Measurements from ENCODE around the gene ADD1. TPM values are rescaled to one million over a fixed set of nuclear protein-coding genes. Genes with fewer than 3 reads are reported as not detected.
A peak's percentile ranks its signal among the peaks of the same experiment; 100 is the strongest.

Gene ADD1
- total and polyA plus RNA-seq, 2 of the 13 experiments (the other 11 are each of a cell fraction or from before 2014, with no cell fraction given), result 73.9 to 122 TPM

- peak; percentile 39; the same call in 1 of the 2 replicates for TF ChIP-seq ARID5B (CRISPR knock-in tag; IDR thresholded peaks at IDR 0.05)
- no peak for TF ChIP-seq PAWR (CRISPR knock-in tag; IDR thresholded peaks at IDR 0.05; ENCODE audit: borderline replicate concordance)
- TF ChIP-seq ZNF264 (CRISPR knock-in tag; IDR thresholded peaks at IDR 0.05), result no peak
- TF ChIP-seq, protein P1, sequence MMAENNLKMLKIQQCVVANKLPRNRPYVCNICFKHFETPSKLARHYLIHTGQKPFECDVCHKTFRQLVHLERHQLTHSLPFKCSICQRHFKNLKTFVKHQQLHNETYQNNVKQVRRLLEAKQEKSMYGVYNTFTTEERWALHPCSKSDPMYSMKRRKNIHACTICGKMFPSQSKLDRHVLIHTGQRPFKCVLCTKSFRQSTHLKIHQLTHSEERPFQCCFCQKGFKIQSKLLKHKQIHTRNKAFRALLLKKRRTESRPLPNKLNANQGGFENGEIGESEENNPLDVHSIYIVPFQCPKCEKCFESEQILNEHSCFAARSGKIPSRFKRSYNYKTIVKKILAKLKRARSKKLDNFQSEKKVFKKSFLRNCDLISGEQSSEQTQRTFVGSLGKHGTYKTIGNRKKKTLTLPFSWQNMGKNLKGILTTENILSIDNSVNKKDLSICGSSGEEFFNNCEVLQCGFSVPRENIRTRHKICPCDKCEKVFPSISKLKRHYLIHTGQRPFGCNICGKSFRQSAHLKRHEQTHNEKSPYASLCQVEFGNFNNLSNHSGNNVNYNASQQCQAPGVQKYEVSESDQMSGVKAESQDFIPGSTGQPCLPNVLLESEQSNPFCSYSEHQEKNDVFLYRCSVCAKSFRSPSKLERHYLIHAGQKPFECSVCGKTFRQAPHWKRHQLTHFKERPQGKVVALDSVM (CRISPR knock-in tag; IDR thresholded peaks at IDR 0.05), result peak; percentile 51; the same call in 1 of the 2 replicates
- TF ChIP-seq RAD21 (CRISPR knock-in tag; IDR thresholded peaks at IDR 0.05), result peak; percentile 49
- TF ChIP-seq NR3C1 (CRISPR knock-in tag; IDR thresholded peaks at IDR 0.05), result no peak
- peak; percentile 95 for TF ChIP-seq ZNF883 (CRISPR knock-in tag; IDR thresholded peaks at IDR 0.05; ENCODE audit: not compliant biosample characterization)
- TF ChIP-seq HNF1A (IDR thresholded peaks at IDR 0.05; ENCODE audit: low read depth), result no peak
- peak; percentile 10; the same call in 1 of the 2 replicates for TF ChIP-seq HNF1A (CRISPR knock-in tag; IDR thresholded peaks at IDR 0.05; ENCODE audit: borderline replicate concordance)
- no peak for TF ChIP-seq JDP2 (CRISPR knock-in tag; IDR thresholded peaks at IDR 0.05; ENCODE audit: borderline replicate concordance)
- TF ChIP-seq ZNF24 (IDR thresholded peaks at IDR 0.05), result no peak
- peak; percentile 61; the same call in 1 of the 2 replicates for TF ChIP-seq KAT7 (CRISPR knock-in tag; IDR thresholded peaks at IDR 0.05; ENCODE audit: borderline replicate concordance)
- TF ChIP-seq, protein P2, sequence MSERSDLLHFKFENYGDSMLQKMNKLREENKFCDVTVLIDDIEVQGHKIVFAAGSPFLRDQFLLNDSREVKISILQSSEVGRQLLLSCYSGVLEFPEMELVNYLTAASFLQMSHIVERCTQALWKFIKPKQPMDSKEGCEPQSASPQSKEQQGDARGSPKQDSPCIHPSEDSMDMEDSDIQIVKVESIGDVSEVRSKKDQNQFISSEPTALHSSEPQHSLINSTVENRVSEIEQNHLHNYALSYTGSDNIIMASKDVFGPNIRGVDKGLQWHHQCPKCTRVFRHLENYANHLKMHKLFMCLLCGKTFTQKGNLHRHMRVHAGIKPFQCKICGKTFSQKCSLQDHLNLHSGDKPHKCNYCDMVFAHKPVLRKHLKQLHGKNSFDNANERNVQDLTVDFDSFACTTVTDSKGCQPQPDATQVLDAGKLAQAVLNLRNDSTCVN (CRISPR knock-in tag; IDR thresholded peaks at IDR 0.05; ENCODE audit: borderline replicate concordance), result no peak
Observed at GRCh38 chr4:2843263-2843940, at the start of gene ADD1 (continued).
